Measurements from ENCODE around the gene PEX19.
A peak's percentile ranks its signal among the peaks of the same experiment; 100 is the strongest.

Gene PEX19

GRCh38 chr1:160277330-160277729 is 7.6 kb downstream of the PEX19 start:
- no peak for DNase-seq

GRCh38 chr1:160271025-160271424 is 13.9 kb downstream of the PEX19 start:
- DNase-seq = no peak

GRCh38 chr1:160267284-160267991 is 17.5 kb downstream of the PEX19 start:
- no peak for DNase-seq

GRCh38 chr1:160264795-160265307 is 20.1 kb downstream of the PEX19 start:
- no peak for DNase-seq

DNA sequence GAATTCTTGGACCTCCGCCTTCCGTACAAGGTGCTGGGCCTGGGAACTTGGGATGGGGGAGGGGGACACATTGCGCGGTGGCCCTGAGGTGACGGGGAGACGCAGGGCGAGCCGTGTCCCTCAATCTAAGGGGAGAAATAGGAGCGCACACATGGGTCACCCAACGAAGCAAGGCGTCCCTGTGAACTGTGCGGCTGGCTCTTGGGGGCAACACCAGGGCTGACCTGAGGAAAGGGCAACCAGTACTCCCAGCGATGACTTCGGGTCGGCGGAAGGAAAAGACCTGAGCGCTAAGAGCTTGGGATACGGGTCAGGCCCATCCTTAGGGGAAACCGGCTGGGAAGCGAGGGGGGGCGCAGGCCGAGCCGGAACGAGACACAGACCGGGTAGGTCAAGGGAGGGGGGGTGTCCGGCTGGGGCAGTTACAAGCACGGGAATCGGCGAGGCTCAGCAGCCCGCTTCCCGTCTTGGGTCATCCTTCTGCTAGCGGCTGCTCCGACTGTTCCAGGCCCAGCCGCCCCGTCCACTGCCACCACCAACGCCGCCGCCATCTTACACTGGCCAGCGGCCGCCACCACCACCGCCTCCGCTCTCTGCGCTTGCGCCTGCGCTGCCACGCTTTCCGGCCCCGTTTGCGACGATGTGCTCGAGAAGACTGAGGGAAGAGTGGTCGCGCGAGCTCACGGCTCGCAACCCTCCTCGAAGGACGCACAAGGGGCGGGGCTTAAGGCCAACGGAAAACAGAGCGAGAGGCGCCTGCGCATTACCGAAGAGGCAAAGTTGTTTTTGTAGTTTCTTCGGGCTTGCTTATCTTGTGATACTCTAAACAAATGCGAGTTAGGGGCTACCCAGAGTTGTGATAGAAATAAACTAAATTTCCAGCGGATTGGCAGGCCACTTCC is 22.8 kb downstream of the PEX19 start, which contains the start of gene DCAF8:
Gene DCAF8 (minus strand): TSS at position 657 of the 902 bp plus-strand sequence. CDS start 18,541 bp downstream, outside the sequence.
- DNase-seq = peak; percentile 96

DNA sequence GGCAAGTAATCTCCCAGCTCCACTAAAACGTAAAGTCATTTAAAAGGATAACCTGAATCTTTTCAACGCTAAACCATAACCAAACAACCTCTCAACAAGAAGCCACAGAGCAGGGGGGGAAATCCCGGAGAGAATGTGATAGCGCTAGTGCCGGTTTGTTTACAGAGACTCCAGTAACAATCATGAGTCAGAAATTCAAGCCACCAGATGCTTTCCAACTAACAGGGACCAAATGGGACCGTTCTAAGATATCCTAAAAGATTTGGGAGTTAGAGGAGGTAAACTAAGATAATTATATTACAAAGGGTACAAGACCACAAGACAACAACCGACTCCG is 23.4 kb downstream of the PEX19 start:
- peak; percentile 48 for DNase-seq

DNA sequence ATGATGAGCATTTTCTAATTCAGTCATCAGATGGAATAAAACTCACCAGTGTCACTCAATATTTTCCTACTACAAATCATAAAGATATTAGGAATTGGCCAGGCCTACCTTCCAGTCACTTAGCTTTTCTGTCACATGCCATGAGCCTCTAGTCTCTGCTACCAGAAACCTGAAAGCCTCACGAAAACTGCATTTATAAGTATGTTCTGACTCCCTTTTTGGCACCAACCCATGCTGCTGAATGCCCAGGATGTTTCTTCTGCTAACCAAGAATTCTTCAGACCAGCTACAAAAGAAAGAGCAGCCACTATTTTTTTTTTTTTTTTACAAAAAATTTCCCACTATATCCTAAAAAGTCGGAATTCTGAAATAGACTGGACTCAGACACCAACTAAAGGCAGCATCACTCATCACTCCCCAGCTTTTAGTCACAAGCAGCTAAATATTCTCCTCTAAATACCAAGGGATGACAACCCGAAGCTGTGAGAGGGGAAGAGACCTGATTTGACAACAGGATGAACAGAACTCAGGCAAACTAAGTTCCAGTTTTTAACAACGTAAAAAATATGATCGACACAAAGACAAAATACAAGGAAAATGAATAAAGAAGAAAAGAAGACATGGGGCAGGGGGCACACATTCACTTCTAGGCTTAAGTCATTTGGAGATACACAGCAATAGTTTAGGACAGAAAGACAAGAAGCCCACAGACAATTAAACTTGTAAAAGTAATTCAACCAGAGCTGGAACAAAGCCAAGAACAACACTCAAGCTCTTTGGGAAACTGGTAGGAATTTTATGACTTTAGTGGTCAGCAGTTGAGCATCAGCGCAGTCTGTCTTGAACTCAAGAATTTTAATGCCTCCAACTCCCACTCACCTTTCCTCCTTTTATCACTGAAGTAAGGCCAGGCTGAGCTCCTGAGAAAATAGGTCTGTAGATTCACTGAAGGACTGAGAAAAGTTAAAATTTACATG is 24.2 kb downstream of the PEX19 start:
- peak; percentile 11 for DNase-seq

GRCh38 chr1:160258177-160258798 is 26.6 kb downstream of the PEX19 start:
- DNase-seq = no peak

- no peak for DNase-seq
Measured at GRCh38 chr1:160257411-160258015, 27.4 kb downstream of the PEX19 start.

GRCh38 chr1:160256396-160257046 is 28.4 kb downstream of the PEX19 start:
- peak; percentile 30 for DNase-seq

GRCh38 chr1:160255781-160256300 is 29.1 kb downstream of the PEX19 start:
- DNase-seq = no peak

GRCh38 chr1:160251687-160252526 is 33.0 kb downstream of the PEX19 start:
- DNase-seq = peak; percentile 43

- DNase-seq = no peak
Measured at GRCh38 chr1:160251011-160251410, 33.9 kb downstream of the PEX19 start.

- DNase-seq = no peak
Measured at GRCh38 chr1:160247053-160247452, 37.9 kb downstream of the PEX19 start.

- no peak for DNase-seq
Measured at GRCh38 chr1:160245434-160245833, 39.5 kb downstream of the PEX19 start.

- DNase-seq = no peak
Measured at GRCh38 chr1:160244209-160244608, 40.7 kb downstream of the PEX19 start.

GRCh38 chr1:160243767-160244166 is 41.2 kb downstream of the PEX19 start:
- no peak for DNase-seq

DNA sequence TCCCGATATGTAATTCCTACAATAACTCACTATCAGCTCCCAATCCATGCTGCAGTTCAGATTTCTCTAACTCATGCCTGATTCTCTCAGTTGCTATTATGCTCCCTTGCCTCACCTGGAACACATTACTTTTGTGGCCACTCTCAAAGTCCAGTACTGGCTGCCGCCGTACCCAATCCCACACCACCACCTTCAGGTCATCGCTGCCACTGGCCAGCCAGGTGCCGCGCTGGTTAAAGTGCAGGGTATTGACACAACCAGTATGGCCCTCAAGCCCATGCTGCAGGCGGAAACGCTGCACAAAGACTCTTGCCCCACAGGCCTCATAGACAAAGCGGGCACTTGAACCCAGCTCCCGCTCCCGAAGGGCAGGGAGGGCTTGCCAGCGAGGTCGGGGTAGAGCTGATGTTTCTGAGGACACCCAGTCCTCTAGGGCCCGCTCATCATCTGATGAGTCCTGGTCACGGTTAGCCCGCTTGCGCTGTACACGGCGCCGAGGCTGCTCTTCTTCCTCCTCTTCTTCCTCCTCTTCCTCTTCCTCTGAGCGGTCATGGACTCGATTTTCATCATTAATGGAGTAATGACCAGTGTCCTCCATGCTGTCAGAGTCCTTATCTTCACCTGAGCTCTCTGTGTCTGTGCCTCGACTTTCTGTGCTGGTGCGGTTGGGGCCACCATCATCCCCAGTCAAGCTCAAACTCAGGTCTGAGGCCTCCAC is 45.2 kb downstream of the PEX19 start:
- no peak for DNase-seq

- DNase-seq = no peak
Measured at GRCh38 chr1:160238408-160238807, 46.5 kb downstream of the PEX19 start.
